Body of pancreas (tissue), 4 donors: ENCODE measurements around the gene CMIP. TPM values are rescaled to one million over a fixed set of nuclear protein-coding genes. Genes with fewer than 3 reads are reported as not detected.

ENCODE experiments used
- ATAC-seq: fragments of 150-250 bp; one replicate; pipeline ENCODE4 v1.9.1; 2016
- DNase-seq, 4 donors: peaks; one replicate each; pipeline ENCODE4 v3.0.0-alpha.2; 2019
- H3K27ac ChIP-seq, 4 donors: fragments of 200-600 bp; sonication (generic); 1 replicate in 3 of 4; 2 replicates in 1 of 4; pipeline versions ENCODE4 v1.5.1 to v1.6.1; 2016 to 2019; ENCODE audit warnings: mild to moderate bottlenecking in 1 of 4, mixed read lengths in 1 of 4, moderate library complexity in 1 of 4
- H3K27me3 ChIP-seq, 2 donors: fragments of 200-600 bp; sonication (generic); one replicate each; pipeline ENCODE4 v1.6.0; 2016; ENCODE audit warnings: mild to moderate bottlenecking in 1 of 2
- H3K36me3 ChIP-seq, 2 donors: fragments of 200-600 bp; sonication (generic); replicated peaks in 1 of 2; 2 replicates each; pipeline ENCODE4 v1.5.1; 2016; ENCODE audit warnings: low read depth in 2 of 2; ENCODE audit not compliant: insufficient read depth in 1 of 2
- H3K4me1 ChIP-seq: fragments of 200-600 bp; sonication (generic); one replicate; pipeline ENCODE4 v1.6.0; 2016
- H3K4me3 ChIP-seq, 2 donors: fragments of 200-600 bp; sonication (generic); 1 replicate in 1 of 2; 2 replicates in 1 of 2; pipeline ENCODE4 v1.5.1; 2016 to 2019
- H3K9me3 ChIP-seq, 3 donors: fragments of 200-600 bp; sonication (generic); 1 replicate in 2 of 3; 2 replicates in 1 of 3; pipeline ENCODE4 v1.5.1; 2016
- CTCF ChIP-seq, 7 experiments: fragments of 450-650 bp in 4 of 7; fragments of 200-600 bp in 3 of 7; sonication (generic) in 3 of 7; IDR thresholded peaks; one replicate each; pipeline ENCODE4 v1.5.1; 2016 to 2019; ENCODE audit warnings: antibody characterized with exemption in 7 of 7
- POLR2A ChIP-seq, 3 donors: fragments of 450-650 bp; IDR thresholded peaks; one replicate each; pipeline ENCODE4 v1.6.1; 2016; ENCODE audit warnings: antibody characterized with exemption in 3 of 3, mild to moderate bottlenecking in 2 of 3
- WGBS, 2 donors: methylation state at CpG; one replicate each; pipeline ENCODE4 v1.1.5; 2017; 5-methylcytosine and 5-hydroxymethylcytosine counted together
- intact Hi-C: fragments of 100-400 bp; cut with DNase I; formaldehyde crosslinking; loops from one replicate; pipeline ENCODE4 v1.15.1; 2023
- total RNA-seq, 2 donors: library from RNA; depleted of rRNA; stranded (reverse); fragments of >200 nt; gene quantifications; one replicate each; pipeline ENCODE4 v1.1.0, GENCODE V29; 2016

Gene CMIP
- total RNA-seq, 2 donors from 2014 or later = 18.7 to 18.8 TPM

- H3K36me3 ChIP-seq = peaks cover 0 to 20% of the 10 kb centered on the region in 2 donors
- no peaks in the 10 kb centered on the region for H3K27me3 ChIP-seq
- H3K4me3 ChIP-seq = no peak overlapping the region
- DNase-seq (peak; percentile 53 to 73 (median 64)), ATAC-seq (peak; percentile 73)
- no peaks in the 10 kb centered on the region for H3K9me3 ChIP-seq
- WGBS, 2 donors = 70 to 73% methylated on average over 12 to 16 of the region's 16 CpGs
- H3K4me1 ChIP-seq = no peaks in the 10 kb centered on the region
- H3K27ac ChIP-seq = no peak overlapping the region
- intact Hi-C loops = no loop called here
- TF ChIP-seq POLR2A (IDR thresholded peaks at IDR 0.05) = no peak
- TF ChIP-seq CTCF (IDR thresholded peaks at IDR 0.05) = peak; percentile 52 to 84 (median 61)
Observed at GRCh38 chr16:81696961-81697615, 252.5 kb downstream of the CMIP start.

- intact Hi-C loops = no loop called here
- H3K4me3 ChIP-seq = no peak overlapping the region
- ATAC-seq (peak; percentile 29), DNase-seq (peak in 3 of 4 donors; percentile 33 to 47 (median 36))
- 88 to 94% methylated on average over 33 to 35 of the region's 36 CpGs for WGBS, 2 donors
- TF ChIP-seq POLR2A (IDR thresholded peaks at IDR 0.05) (no peak), CTCF (IDR thresholded peaks at IDR 0.05) (no peak)
- H3K4me1 ChIP-seq = no peaks in the 10 kb centered on the region
- no peak overlapping the region for H3K27ac ChIP-seq
- H3K27me3 ChIP-seq = no peaks in the 10 kb centered on the region
- peaks cover 0 to 17% of the 10 kb centered on the region in 2 donors for H3K36me3 ChIP-seq
- H3K9me3 ChIP-seq = no peaks in the 10 kb centered on the region
Observed at GRCh38 chr16:81697616-81698309, 253.2 kb downstream of the CMIP start.

GRCh38 chr16:81698310-81698641, 253.7 kb downstream of the CMIP start:
- H3K27ac ChIP-seq = no peak overlapping the region
- no peaks in the 10 kb centered on the region for H3K27me3 ChIP-seq
- H3K36me3 ChIP-seq = peaks cover 0 to 14% of the 10 kb centered on the region in 2 donors
- DNase-seq (no peak), ATAC-seq (no peak)
- 87 to 96% methylated on average over 8 to 11 of the region's 11 CpGs for WGBS, 2 donors
- H3K9me3 ChIP-seq = no peaks in the 10 kb centered on the region
- intact Hi-C loops = no loop called here
- H3K4me3 ChIP-seq = no peak overlapping the region
- TF ChIP-seq CTCF (IDR thresholded peaks at IDR 0.05) (no peak), POLR2A (IDR thresholded peaks at IDR 0.05) (no peak)
- H3K4me1 ChIP-seq = no peaks in the 10 kb centered on the region

GRCh38 chr16:81699596-81699995, 255.0 kb downstream of the CMIP start:
- DNase-seq = no peak
- TF ChIP-seq POLR2A (IDR thresholded peaks at IDR 0.05) (no peak), CTCF (IDR thresholded peaks at IDR 0.05) (no peak)
- intact Hi-C loops = no loop called here
- Histone ChIP-seq H3K9me3 (no peaks in the 10 kb centered on the region), H3K27ac (no peak overlapping the region), H3K27me3 (no peaks in the 10 kb centered on the region), H3K4me3 (no peak overlapping the region), H3K4me1 (no peaks in the 10 kb centered on the region), H3K36me3 (peaks cover 0 to 11% of the 10 kb centered on the region in 2 donors)
- 91 to 100% methylated on average over 1 to 5 of the region's 10 CpGs for WGBS, 2 donors
- no peak for ATAC-seq
